HL-60/S4 (cell line): ENCODE data around the gene MAN2A2.
"Not testable (repeated sequence)": the region's sequence is repeated elsewhere in the genome, so short reads cannot be mapped to it uniquely, and the experiment has no call there.

Experiments used
- in situ Hi-C: fragments of 300-500 bp; cut with MboI; formaldehyde crosslinking; loops from 2 replicates; pipeline ENCODE4 v1.14.3; 2022; ENCODE audit warnings: low sequenced_read_pairs

Gene MAN2A2

GRCh38 chr15:90871139-90871715 is 31.9 kb upstream of the MAN2A2 start:
- in situ Hi-C loops, result no loop called here

GRCh38 chr15:90871716-90872485 is 31.2 kb upstream of the MAN2A2 start:
- in situ Hi-C loops, result no loop called here

GRCh38 chr15:90872486-90873184 is 30.5 kb upstream of the MAN2A2 start:
- in situ Hi-C loops, result no loop called here

GRCh38 chr15:90873488-90873997 is 29.6 kb upstream of the MAN2A2 start:
- in situ Hi-C loops, result no loop called here

- in situ Hi-C loops, result no loop called here
Observed at GRCh38 chr15:90873998-90874605, 29.0 kb upstream of the MAN2A2 start.

GRCh38 chr15:90874986-90875385 is 28.1 kb upstream of the MAN2A2 start:
- in situ Hi-C loops, result not testable (repeated sequence)

GRCh38 chr15:90875549-90875981 is 27.5 kb upstream of the MAN2A2 start:
- in situ Hi-C loops, result no loop called here

GRCh38 chr15:90876046-90876445 is 27.1 kb upstream of the MAN2A2 start:
- in situ Hi-C loops, result no loop called here

- in situ Hi-C loops, result no loop called here
Observed at GRCh38 chr15:90876512-90877170, 26.5 kb upstream of the MAN2A2 start.

- in situ Hi-C loops, result no loop called here
Observed at GRCh38 chr15:90877315-90877714, 25.8 kb upstream of the MAN2A2 start.

GRCh38 chr15:90877996-90878395 is 25.1 kb upstream of the MAN2A2 start:
- in situ Hi-C loops, result no loop called here

- in situ Hi-C loops, result no loop called here
Observed at GRCh38 chr15:90878660-90879059, 24.4 kb upstream of the MAN2A2 start.

- in situ Hi-C loops, result loop anchor here (10.0 kb wide), 1 partner anchor 385 kb away; no protein-coding TSS in a partner anchor
Observed at GRCh38 chr15:90879730-90880366, 23.3 kb upstream of the MAN2A2 start.

- in situ Hi-C loops, result loop anchor here (10.0 kb wide), 1 partner anchor 386 kb away; no protein-coding TSS in a partner anchor
Observed at GRCh38 chr15:90880381-90881145, 22.5 kb upstream of the MAN2A2 start.

GRCh38 chr15:90881181-90881977 is 21.7 kb upstream of the MAN2A2 start:
- in situ Hi-C loops, result loop anchor here (10.0 kb wide), 1 partner anchor 387 kb away; no protein-coding TSS in a partner anchor

- in situ Hi-C loops, result loop anchor here (10.0 kb wide), 1 partner anchor 387 kb away; no protein-coding TSS in a partner anchor
Observed at GRCh38 chr15:90881978-90882721, 21.0 kb upstream of the MAN2A2 start.

GRCh38 chr15:90882781-90883525 is 20.1 kb upstream of the MAN2A2 start:
- in situ Hi-C loops, result loop anchor here (10.0 kb wide), 1 partner anchor 388 kb away; no protein-coding TSS in a partner anchor
